Glomerular visceral epithelial cell (primary cell): ENCODE measurements around the gene ZFYVE26.
"Not testable (repeated sequence)": the region's sequence is repeated elsewhere in the genome, so short reads cannot be mapped to it uniquely, and the experiment has no call there.

ENCODE experiments used
- DNase-seq: peaks from one replicate; pipeline ENCODE4 v3.0.0-alpha.2; 2016; ENCODE audit errors: extremely low spot score

The ZFYVE26 gene

DNA sequence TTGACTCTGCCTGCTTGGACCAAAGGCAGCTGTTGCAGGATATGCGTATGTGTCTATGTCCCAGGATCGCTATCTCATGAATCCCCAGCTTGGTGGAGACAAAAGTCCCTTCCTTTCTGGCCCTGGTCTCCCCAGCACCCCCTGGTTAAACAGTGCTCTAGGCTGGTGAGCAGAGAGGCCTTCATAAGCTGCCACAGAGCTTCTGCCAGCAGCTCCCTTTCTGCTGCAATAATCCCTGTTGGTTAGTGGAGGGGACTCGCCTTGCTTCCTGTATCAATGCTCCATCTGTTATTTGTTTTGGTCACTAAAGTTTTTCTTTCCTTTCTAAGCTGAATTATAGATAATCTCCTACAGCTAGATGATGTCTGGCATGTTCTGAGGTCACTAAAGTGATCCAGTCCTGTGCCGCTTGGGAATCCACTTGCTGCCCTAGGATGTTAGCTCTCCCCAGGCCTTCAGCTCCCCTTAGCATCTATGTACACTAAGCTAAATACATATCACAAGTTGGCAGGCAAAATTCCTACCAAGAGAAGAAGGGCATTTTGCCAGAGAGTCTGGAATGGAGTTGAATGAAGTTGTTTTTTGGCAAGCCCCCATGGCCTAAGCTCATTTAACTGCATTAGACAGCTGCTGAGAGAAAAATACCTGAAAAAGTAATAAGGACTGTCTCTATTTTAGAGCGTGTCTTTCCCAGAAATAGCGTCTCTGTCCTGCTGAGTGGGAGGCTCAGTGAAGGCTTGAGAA is 66.9 kb downstream of the ZFYVE26 start:
- no peak for DNase-seq

DNA sequence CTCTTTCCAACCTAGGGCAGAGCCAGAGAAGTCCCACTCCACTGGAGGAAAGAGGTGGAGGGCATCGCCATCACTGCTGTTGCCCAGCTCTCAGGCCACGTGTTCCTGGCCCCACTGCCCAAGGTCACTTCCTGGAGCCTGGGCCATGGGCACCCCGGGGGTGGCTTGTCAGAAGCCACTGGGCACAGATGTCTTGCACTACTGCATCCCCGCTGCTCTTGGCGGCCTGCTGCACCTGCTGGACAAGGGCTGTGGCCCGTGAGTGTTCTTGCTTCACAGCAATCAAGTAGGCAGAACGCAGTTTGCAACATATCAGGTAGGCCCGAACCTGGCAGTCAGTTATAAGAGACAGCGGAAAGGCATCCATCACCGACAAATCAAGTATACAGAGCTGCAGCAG is 68.1 kb downstream of the ZFYVE26 start:
- no peak for DNase-seq

DNA sequence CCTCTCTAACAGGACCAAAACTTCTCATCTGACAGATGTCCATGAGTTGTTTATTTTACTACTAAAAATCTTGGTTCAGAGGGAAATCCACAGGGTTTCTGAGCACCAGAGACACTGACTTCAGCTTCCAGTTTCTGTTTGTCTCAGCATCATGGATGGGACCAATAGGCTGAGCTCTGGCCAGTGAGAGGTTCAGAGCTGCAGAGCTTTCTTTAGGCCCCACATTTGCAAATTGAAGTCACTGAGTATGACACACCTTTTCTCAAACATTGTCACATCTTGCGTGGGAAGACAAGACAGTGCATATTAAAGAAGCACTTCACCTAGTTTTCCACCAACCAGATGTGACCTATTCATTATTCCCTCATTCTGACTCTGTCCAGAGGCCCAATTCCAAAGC is 69.5 kb downstream of the ZFYVE26 start:
- no peak for DNase-seq

DNA sequence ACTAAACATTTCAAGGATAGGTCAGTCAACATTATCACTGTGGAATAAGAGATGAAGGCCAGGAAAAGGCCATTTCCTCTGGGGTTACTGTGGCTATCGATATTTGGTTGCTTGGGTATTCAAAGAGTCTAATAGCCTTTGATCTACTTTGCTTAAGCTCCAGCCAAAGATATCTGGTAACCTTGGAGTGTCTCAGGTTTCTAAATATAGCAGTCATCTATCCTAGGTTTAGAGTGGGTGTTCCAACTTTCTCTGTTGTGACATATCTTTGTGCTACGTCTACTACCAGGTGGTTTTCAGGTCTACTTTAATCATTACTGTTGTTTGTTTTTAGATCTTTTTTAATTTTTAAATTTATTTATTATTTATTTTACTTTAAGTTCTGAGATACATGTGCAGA is 72.3 kb downstream of the ZFYVE26 start:
- DNase-seq: no peak

DNA sequence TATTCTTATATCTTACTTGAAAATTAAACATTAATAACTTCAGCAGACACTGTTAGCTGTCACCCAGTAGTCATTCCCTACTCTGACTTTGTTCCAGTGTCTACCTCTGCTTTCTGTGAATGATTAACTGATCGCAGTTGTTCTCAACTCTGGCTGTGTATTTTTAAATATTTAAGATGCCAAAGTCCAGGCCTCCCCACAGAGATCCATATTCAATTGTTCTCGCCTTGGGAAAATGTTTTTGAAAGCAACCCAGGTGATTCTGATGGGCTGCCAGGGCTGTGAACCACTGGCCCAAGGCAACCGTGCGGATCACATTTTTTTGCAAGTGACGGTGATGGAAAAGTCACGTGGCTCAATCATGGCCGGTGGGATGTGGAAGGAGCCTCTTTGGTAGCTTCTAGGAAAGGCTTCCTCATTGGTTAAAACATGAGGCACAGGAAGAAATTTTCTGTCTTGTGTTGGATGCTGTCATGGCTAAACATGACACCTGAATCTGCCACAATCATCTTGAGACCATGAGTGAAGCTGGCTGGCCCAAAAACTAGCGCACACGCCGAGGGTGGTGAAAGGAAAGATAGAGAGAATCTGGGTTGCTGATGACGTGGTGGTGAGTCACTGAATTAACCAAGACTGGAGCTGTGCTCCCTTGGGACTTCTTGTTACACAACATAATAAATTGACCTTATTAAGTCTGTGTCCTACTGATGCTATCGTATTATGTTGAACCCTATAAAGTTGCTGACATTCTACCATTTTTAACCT is 77.5 kb downstream of the ZFYVE26 start:
- DNase-seq: peak; percentile 76

DNA sequence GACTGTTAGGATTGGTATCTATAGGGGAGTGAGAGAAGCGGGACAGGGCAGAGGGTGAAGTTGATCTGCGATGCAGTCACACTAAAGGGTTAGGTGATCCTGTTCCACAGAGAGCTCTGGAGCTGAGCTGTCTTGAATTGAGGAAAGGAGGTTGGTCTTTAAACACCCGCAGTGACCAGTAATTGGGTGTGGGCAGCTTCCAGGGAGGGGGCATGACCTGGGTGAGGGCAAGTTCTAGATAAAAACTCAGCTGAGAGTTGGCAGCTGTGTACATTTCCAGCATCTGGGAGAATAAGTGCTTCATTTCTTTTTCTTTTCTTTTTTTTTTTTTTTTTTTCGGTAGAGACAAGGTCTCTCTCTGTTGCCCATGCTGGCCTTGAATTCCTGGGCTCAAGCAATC is 79.6 kb downstream of the ZFYVE26 start:
- no peak for DNase-seq

DNA sequence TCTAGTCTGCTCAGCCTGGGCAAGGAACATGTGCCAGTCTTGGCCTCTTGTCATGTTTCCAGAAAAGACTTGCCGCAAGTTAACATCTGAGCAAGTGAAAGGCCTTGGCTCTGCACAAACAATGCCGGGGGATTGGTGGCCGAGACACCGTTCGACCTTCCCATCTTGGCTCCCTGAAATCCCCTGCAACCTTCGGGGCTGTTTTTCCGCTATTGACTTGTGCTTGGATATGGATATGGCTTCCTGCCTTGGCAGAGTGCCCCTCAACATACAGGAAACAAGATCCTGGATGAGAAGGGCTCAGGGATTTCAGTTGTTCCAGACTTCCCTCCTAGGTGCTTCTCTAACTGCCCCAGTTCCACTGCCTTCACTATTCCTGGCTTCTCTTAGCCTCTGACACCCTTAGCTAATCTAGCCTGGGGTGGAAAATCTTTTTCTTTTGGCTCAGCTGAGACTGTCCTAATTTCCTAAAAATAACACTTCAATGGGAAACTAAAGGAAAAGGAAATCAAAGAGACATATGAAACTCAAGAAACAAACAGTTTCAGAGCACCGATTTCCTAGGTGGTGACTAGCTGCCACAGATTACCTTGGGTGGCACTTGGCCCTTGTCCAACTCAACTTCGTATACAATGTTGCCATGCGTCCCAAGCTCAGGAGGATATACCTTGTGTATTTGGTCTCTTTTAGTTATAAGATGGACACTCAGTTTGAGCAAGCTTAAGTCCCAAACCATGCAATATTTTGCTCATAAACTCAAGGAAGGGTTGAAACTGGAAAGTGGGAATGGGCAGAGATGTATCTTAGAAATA is 80.8 kb downstream of the ZFYVE26 start:
- no peak for DNase-seq

DNA sequence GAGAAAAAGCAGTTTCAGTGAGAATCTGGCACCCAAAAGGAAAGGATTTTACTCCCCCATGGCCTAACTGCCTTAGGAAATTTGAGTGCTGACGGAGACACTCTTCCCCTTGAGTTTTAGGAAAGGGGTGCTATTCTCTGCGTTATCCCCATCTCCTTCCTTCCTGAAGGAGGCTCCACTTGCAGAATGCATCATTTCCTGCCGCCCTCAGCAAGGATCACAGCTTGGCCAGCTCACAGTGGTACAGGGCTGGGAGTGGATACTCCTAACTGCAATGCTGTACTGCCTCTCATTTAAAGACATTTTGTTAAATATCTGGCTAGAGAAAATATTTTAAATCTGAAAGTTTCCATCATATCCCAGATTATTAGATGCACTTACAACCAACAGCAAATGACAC is 81.7 kb downstream of the ZFYVE26 start:
- DNase-seq: no peak

DNA sequence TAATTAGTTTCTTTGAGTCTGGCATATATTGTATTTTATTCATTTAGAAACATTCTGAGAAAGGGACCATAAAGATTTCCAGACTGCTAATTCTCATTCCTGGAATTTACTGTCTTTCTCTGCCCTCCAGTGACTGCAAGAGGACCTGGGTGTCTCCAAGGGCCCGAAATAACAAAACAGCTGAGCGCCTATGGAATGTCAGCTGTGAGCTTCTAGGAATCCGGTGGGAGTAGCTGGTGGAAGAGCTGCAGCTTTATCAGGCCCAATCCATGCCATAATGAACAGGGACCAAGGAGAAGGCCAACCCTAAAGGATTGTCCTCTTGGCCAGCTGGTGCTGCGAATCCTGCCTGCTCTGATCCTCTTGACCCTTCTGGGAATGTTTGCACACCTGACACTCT is 82.8 kb downstream of the ZFYVE26 start:
- DNase-seq: no peak

DNA sequence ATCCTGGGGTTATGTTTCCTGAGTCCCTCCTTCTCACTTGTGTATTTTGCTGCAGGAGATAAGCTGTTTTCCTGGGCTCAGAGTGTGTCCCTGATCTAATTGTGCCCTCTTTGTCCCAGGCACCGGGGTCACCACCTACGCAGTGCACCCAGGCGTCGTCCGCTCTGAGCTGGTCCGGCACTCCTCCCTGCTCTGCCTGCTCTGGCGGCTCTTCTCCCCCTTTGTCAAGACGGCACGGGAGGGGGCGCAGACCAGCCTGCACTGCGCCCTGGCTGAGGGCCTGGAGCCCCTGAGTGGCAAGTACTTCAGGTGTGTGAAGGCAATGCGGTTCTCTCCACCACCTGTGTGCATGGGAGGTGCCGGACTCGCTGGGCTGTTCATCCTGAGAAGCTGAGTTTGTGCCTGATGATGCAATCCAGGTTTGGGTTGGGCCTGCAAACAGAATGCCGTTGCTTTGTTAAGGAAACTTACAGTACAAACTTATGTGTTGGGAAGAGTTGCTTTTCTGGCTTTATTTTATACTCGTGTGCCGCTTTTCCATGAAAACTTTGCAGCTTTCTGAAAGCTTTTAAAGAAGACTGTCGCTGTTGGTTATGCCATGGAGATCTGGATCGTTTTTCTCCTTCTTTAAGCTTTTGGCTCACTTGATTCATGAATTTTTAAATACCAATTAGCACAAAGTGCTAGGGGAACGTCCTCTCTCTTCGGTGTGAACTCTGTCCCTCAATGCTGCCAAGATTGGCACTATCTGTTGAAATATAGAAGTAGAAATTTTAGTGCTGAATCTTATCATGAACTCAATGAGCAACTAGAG is 87.1 kb downstream of the ZFYVE26 start:
- DNase-seq: no peak

DNA sequence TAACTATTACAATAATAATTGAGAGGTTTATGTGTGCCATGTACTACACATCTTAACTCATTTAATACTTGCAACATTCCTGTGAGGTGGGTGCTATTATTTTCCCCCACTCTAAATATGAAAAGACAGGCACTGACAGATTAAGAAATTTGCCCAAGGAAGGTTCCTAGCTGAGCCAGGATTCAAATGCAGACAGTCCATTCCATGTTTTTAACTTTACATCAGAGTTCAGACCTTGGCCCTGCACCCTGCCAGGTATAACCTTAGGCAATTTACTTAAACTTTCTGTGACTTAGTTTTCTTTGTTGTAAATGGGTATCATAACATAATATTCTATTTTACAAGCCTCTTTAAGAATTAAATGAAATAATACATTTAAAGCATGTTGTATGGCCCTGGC is 88.1 kb downstream of the ZFYVE26 start:
- no peak for DNase-seq

DNA sequence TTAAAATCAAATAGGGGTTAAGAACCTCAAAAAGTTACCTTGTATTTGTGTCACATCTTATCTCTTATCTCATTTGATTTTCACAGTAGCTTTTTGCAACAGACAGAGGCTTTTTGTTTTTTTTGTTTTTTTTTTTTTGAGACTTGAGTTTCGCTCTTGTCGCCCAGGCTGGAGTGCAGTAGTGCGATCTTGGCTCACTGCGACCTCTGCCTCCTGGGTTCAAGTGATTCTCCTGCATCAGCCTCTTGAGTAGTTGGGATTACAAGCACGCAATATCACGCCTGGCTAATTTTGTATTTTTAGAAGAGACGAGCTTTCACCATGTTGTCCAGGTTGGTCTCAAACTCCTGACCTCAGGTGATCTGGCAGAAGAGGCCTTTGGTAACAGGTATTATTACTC is 89.0 kb downstream of the ZFYVE26 start:
- DNase-seq: no peak

DNA sequence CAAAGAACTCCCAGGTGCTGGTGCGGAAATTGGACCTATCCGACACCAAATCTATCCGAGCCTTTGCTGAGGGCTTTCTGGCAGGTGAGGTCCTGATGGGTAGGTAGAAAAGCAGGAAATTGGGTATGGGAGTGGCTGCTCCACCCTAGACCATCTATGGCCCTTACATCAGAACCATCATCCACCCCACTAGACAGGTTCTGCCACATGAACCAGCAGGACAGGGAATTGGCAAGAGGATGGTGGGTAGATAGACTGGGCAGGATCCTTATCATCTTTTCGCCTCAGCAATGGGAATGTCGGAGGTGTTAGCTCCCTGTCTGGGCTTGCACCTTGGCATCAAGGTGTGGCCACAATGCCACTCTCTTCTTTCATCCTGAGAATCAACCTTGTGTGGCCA is 91.2 kb downstream of the ZFYVE26 start:
- DNase-seq: no peak

DNA sequence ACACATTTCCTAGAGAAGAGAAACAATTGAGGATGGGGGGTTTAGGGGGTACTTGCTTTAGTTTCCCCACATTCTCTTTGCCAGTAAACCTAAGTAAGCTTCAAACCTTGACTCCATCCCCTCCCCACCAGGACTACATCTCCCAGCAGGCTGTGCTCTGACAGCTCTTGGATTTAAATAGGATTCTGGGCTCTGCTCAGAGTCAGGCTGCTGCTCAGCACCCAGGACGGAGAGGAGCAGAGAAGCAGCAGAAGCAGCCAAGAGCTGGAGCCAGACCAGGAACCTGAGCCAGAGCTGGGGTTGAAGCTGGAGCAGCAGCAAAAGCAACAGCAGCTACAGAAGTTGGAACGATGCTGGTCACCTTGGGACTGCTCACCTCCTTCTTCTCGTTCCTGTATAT is 94.1 kb downstream of the ZFYVE26 start:
- no peak for DNase-seq

DNA sequence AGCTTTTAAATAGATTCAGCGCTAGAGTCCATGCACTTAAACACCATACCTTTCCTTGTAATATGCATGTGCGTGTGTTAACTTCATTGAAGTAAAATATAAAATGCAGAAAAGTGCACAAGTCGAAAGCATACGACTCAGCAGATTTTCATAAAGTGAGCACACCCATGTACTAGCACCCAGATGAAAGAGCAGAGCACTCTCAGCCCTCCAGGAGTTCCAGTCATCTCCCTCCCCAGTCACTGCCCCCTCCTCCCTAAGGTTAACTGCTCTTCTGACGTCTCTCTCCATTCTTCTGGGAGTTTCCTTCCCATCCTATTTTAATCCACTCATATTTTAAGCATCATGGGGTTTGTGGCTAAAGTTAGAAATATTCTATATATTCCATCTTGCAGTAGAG is 94.5 kb downstream of the ZFYVE26 start:
- DNase-seq: no peak

DNA sequence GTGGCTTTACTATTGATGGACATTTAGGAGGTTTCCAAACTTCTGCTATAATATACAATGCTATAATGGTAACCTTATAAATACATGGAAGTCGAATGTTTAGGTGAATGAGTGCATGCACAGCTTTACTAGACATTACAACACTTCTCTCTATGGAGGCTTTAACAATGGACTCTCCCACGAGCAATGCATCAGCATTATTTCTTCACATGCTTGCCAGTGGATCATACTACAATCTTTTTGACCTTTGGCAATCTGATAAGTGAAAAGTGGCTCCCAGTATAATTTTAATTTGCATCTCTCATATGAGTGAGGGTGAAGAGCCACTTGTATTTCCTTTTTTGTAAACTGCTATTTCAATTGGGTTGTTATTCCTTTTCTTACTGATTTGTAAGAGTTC is 96.5 kb downstream of the ZFYVE26 start:
- DNase-seq: no peak

DNA sequence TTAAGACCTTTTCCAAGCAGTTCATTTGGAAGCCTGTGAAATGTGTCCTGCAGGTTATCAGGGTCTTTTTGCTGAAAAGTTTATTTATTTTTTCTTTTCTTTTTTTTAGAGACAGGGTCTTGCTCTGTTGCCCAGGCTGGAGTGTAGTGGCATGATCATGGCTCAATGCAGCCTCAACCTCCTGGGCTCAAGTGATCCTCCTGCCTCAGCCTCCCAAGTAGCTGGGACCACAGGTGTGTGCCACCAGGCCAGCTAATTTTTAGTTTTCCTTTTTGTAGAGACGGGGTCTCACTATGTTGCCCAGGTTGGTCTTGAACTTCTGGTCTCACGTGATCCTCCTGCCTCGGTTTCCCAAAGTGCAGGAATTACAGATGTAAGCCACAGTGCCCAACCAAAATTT is 97.0 kb downstream of the ZFYVE26 start:
- DNase-seq: not testable (repeated sequence)

DNA sequence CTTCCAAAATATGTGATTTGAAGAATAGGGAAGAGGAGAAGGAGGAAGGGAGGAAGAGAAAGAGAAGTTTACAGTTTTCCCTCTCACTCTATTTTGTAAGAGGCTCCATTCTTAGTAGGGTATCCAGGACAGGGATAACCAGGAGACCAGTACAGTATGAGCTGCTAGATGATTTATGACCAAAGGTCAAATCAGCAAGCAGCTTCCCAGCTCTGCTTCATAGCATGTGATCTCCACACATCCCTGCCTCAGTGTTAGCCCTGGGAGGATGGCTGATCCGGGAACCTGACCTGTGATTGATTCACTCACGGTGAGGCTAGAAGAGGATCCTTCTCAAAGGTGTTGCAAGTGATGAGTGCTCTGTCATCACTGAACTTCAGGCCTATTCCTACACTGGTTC is 98.1 kb downstream of the ZFYVE26 start:
- DNase-seq: no peak

DNA sequence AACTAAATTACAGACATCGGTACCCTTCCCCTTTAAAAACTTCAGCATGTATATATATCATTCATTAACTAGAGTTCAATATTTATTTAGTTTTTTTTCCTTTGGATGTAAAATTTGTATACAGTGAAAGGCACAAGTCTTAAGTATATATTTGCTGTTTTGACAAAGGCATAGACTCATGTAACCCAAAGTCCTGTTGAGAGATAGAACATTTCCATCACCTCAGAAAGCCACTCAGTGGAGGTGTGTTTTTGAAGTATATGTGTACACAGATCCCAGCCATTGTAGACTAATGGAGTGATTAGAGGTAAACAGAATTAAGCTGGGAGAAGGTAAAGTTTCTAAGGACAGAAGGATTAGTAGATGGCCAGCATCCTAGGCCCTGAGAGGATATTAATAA is 99.3 kb downstream of the ZFYVE26 start:
- no peak for DNase-seq

DNA sequence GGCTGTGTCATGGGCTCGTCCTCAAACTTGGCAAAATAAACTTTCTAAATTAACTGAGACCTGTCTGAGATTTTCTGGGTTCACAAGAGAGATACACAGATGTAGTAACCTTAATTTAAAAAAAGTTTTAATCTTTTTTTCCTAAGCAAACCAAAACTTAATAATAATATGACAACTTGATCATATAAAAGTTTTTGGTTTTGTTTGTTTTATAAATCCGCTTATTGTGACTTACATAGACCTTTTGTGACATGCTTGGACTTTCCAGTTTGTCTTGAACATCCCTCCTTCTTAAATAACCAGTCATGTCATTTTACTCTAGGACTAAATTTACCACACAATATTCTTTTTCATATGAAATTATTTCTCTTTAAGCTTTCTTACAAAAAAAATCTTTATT is 106.2 kb downstream of the ZFYVE26 start:
- no peak for DNase-seq

DNA sequence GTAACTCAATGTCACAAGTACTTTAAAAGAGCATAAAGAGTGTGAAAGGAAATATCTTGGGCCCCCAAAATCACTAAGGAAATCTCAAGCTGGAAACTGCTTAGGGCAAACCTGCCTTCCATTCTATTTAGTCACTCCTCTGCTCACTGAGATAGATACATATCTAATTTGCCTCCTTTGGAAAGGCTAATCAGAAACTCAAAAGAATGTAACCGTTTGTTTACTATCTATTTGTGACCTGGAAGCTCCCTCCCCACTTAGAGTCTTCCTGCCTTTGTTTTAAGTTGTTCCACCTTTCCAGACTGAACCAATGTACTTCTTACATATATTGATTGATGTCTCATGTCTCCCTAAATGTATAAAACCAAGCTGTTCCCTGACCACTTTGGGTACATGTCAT is 106.6 kb downstream of the ZFYVE26 start:
- not testable (repeated sequence) for DNase-seq

DNA sequence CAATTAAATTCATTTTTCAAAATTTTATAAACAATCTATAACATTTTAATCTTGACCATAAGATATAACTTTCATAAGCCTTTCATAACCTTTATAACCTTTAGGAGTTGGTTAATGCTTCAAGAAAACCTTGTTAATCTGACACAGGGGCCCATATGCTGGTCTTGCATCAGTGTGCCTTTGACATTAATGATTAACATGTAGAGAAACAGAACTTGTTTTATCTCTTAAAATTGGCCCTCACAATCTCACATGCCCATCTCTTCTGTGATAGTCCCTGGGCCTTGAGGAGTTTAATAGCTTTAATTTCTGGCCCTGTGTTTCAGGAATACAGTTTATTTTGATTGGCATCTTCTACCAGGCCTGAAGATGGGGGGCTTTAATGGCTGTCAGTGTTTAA is 107.0 kb downstream of the ZFYVE26 start:
- not testable (repeated sequence) for DNase-seq
